GM19099 (cell line): ENCODE data around the gene GPR39.

Experiments
- POLR2A ChIP-seq: IDR thresholded peaks from 3 replicates; pipeline ENCODE4 v1.6.1; 2011; ENCODE audit warnings: low read depth; ENCODE audit not compliant: insufficient read length; ENCODE audit errors: extremely low read depth

GPR39 gene

DNA sequence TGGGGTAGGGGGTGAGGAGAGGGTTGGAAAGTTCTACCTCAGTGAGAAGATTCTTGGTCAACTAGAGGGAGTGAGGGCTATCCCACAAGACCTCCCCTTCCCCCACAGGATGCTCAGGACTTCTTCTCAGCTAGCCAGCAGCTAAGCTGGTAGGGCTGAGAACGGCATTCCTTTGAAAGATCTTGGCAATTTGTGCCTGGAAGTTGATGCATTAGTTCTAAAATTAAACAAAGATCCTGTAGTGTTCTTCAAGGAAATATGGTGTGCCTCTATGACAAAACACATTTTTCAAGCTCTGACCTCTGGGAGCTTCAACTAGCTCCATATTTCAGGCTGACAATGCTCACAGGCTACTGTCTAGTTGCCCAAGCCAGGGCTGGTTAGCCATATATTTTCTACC lies 251.1 kb downstream of the GPR39 start:
- no peak for TF ChIP-seq POLR2A

DNA sequence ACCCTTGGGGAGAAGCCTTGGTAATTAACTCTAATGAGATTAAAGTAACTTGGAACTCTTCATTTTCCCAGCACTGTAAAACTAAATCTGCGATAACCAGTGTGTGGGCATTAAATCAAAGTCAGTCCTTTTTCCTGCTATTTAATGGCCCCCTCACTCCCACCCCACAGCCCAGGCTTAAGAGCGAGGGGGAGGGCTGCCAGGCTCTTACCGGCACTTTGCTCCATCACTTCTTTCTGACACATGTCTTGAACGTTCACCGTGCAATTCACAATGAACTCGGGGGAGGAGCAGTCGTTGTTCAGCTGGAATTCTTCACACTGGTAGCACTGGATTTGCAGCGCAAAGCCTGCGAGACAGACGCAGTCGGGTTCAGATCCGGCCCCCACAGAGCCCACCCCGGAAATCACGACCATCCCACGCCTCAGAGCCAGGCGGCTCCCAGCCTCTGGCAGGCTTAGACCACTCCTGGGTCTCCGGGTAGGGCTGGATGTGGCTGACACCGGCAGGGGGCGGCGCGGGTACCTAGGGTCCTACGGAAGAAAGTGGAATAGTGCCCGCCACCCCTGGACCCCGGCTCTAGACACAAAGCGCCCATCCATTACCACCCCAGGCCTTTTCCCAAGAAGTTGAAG lies 251.7 kb downstream of the GPR39 start:
- no peak for TF ChIP-seq POLR2A

DNA sequence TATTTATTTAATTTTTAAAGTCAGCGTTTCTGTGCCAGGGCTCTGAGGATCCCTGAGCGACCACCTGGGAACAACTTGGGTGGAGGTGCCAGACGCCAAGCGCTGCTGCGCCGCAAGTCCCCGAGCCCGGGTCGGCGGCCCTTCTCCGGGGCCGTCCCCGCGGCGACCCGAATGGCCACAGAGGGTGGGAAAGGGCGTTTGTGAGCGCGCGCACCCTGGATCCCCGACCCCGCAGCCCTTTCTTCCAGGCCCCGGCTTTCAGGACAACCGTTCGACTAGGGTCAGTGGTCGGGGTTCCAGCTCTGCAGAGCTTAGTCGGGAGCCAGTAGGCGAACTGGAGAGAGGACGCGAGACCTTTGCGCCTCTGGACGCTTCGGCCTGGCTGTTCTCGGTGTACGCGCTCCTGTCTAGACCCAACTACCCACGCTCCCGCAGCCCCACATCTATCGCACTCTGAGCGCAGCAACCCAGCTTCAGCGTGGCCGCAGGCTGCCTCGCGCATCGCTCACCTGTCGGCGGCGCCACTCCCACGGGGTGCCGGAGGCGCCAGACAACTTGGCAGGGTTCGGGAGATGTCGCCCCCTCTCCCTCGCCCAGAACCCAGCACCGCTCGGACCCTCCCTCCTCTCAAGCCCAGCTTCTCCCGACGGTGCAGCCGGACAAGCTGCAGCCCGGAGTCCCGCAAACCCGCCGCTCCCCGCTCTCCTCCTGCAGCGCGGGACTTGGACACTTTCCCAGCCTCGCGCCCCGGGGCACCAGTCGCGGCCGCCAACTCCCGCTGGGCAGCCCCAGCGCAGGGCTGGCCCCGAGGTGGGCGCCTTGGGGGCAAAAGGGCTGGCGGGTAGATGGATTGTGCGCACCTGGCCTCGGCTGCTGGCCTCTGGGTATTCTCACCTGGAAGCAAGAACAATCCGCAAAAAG lies 252.6 kb downstream of the GPR39 start:
- TF ChIP-seq POLR2A, result no peak

DNA sequence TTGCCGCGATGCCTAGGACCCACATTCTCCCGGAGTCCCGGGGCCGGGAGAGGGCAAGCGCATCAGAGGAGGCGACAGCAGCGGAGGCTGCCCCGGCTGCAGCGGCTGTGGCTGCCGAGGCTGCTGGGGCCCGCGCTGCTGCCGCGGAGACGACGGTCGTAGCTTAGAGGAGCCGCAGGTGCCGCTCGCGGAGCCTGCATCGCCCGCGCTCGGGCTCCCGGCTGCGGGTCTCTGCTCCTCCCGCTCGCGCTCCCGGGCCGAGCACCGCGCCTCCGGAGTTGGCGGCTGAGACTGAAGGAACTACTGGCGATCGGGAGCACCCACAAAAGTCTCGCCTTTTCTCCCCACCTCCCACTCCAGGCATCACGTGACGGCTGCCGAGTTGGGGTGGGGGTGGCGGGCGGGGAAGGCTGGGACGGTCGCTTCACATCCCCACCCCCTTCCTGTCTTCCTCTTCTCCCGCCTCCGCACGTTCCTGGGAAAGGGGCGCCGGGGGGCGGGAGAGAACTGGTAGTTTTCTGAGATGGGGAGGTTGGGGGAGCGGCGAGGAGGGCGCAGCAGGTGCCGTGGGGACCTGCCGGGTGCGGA lies 253.4 kb downstream of the GPR39 start, which contains the start of gene LYPD1:
Gene LYPD1 (minus strand): TSS at position 298 of the 588 bp plus-strand sequence. CDS start 273 bp downstream, at position 25.
- no peak for TF ChIP-seq POLR2A

DNA sequence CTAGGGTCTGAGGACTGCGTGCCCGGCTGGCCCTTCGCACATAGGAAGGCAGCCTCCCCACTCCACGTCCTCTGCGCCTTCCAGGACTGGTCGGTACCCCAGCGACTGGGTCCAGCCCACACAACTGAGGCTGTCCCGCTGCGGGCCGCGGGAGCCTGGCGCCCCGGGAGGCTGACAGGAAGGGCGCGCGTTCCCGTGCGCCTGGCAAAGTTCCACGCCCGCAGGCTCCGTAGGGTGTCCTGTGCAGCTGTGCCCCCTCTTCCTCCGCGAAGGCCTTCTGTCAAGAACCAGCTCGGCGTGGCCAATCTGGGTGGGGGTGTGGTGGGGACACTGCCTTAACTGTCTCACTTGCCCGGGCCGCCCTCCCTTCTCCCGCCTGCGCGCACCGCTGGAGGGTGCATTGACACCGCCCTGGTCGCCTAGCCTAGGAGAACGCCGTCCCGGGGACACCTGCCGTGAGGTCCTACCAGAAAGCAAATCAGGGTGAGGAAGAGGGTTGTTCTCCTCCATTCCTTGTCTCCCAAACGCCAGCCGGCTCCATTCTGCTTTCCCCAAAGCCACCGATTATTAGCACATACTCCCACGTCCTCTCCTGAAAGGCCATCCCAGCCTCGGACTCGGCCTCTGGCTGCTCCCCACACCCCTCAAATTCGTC lies 254.0 kb downstream of the GPR39 start:
- TF ChIP-seq POLR2A, result no peak

DNA sequence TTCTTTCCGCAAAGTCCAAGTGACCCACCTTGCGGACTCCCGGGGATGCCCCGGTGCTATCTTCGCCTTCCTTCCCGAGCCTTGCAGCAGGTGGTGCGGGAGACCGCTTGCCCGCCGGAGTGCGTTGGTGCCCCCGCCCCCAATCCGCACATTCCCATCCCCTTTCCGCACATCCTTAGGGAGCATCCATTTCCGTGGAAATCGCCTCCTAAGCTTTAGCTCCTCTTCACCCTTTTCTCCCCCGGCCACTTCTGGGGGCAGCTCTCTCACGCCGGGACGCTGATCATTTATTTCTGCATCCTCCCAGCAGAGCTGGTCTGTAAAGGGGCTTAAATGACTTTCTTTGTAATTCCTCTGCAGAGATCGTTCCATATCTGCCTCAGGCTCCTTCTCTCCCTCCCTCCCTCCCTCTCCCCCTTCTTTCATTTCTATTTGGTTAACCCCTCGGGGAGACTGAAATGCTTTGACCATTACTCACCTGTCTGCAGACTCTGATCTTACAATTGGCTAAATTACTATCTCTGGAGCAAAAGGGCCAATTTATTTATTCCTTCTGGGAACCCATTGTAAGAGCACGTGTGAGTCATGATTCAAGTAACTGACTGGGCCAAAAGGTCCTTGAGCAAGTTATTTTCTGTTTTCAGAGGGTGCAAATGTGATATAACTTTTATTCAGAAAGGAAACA lies 254.7 kb downstream of the GPR39 start:
- no peak for TF ChIP-seq POLR2A

DNA sequence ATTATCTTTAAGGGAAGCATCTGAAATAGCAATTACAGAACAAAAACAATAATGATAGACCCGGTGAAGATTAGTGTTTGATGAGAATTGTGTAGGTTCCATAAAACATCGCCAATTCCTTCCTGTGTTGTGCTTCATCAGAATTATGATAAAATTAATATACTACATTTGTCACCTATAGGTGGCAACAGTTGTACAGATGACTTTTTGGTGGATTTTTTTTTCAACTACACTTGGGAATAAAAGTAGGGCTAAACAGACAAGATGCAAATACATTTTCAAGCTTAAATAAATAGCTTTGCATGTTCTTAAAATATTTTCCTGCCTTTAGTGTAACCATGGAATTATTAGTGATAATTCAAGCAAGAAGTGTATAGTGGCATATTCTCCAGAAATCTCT lies 260.4 kb downstream of the GPR39 start:
- no peak for TF ChIP-seq POLR2A

DNA sequence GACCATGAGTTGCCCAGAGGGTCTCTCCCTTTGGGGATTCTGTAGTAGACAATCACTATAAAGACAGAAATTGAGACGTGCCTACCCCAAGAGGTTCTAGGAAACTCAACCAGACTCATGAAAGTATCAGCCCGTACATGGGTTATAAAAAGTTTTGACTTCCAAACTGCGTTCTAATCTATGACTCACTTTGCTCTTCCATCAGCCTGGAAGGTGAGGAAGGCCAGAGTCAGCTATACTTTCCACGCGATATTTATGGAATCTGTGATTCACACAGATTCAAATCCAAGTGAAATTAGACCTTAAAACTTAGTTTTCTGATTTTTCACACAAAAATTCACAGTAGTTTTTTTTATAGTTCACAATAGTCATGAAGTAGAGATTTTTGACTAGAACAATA lies 261.1 kb downstream of the GPR39 start:
- no peak for TF ChIP-seq POLR2A

DNA sequence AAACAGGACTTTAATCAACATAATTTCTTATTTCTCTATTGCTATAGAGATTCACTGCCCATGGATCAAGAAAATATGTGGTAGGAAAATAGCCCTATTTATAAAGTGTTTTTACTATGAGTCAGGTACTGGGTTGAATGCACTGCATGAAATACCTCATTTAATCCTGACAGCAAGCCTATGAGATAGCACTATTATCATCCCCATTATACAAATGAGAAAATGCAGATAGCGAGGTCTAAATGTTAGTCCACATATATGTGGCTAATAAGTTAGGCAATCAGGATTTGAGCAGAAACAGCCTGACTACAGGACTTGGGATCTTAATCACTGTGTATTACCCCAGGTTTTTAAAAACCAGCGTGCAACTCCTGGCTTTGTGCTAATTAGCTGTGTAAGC lies 261.9 kb downstream of the GPR39 start:
- no peak for TF ChIP-seq POLR2A

DNA sequence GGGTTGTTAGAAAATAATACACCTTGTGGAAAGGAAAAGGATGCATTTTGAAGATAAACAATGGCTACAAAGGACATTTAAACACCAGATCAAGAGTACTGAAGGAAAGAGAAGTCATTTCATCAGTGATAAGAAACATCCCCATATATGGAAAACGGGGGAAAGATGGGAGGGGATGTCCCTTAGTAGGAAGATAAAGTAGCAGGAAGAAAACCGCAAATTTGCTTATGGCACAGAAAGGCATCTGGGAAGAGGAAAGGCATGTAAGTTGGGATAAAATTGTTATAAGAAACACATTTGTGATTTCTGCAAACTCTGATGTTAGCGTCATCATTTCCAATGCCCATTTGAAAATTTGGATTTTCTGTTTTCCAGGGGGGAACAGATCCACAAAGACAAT lies 263.9 kb downstream of the GPR39 start:
- TF ChIP-seq POLR2A, result no peak

DNA sequence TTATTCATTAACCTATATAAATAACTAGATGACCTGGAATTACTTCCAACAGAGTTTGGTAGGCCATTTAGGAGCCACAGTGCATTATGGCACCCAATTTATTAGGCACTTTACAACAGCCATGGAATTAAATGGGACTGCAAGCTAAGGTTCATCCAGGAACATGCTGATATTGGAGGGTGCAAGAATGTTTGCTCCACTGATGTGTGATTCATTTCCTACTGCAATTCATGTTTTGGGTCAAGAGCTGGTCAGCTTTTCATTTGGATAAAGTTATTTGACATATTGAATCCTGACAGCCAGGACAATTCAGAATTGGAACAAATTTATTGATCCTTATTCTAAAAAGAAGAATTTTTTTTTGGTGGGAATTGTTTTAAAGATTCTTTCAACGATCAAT lies 265.2 kb downstream of the GPR39 start:
- TF ChIP-seq POLR2A, result no peak

DNA sequence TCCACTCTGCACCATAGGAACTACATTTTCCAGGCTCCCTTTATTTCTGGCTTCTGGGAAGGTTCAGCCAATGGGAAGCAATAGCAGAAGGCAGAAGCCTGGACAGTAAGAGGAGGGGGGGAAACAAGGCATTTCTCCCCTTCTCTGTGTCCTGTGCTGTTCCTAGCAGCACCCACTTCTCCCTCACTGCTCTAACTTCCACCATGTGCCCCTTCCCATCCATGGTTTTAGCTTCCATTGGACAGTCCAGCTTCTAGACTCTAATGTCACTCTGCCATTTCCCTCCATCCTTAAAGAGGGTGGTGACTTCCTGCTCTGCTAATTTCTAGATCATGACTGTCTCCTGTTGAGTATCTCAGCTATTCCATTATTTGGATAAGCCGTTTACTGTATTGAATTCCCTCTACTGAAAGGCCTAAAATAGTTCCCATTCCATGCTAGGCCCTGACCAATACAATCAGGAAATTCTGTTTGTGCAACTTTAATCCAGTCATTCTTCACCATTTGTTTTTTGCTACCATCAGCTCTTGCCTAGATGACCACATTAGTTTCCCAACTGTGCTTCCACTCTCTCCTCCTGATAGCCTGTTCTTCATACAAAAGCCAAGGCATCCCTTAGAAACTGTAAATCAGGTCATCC lies 274.2 kb downstream of the GPR39 start:
- no peak for TF ChIP-seq POLR2A

DNA sequence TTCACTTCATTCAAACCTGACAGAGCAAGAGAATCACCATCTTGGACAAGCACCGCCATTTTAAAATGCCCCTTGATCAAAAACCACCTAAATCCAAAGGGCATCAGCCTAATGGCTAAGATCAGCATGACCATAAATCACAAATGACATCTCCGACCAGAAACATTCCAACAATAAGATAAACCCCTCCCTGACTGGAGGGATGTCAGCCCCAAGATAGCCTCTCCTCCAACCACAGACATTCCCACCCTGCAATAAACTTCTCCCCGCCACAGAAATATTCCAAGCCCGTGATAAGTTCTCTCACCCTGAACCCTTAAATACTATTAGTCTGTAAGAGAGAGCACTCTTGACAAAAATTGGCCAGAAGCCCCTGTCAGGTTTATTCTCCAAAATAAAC lies 275.0 kb downstream of the GPR39 start:
- no peak for TF ChIP-seq POLR2A

DNA sequence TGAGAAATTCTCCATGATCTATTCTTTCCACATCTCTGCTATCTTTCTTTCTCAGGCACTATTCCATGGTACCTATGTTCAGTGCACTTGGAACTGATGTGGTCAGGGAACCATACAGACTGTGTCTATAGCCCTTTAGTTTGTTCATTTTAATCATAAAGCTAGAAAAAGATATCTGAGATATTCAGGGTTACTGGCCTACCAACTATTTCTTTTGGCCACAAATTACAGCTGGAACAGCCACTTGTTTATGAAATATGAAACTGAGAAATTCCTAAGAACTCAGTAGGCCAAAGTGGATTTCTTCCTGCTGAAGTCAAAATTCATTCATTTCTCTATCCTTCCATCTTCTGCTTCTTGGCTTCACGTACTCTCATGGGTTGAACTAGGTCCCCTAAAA lies 276.2 kb downstream of the GPR39 start:
- no peak for TF ChIP-seq POLR2A
